HepG2 (cell line): ENCODE data around the gene CYBC1. TPM values are rescaled to one million over a fixed set of nuclear protein-coding genes. Genes with fewer than 3 reads are reported as not detected.

Experiments used
- CBX2 ChIP-seq, 2 experiments: fragments of 200-600 bp in 1 of 2; sonication (generic); formaldehyde crosslinking in 1 of 2; IDR thresholded peaks; 2 replicates each; pipeline versions ENCODE4 v1.7.0 to v1.8.1; 2018 to 2022; ENCODE audit warnings: low read depth in 2 of 2, low read length in 1 of 2, mild to moderate bottlenecking in 1 of 2, missing genetic modification reagents in 1 of 2
- IRF1 ChIP-seq: sonication (generic); formaldehyde crosslinking; IDR thresholded peaks from 2 replicates; pipeline ENCODE4 v1.4.0; 2020; ENCODE audit warnings: low read depth, mild to moderate bottlenecking, missing genetic modification reagents
- ISL2 ChIP-seq: sonication (generic); formaldehyde crosslinking; IDR thresholded peaks from 2 replicates; pipeline ENCODE4 v1.5.0; 2020; ENCODE audit warnings: missing genetic modification reagents
- PAX8 ChIP-seq: sonication (generic); formaldehyde crosslinking; IDR thresholded peaks from 2 replicates; pipeline ENCODE4 v1.8.0; 2022; ENCODE audit warnings: mild to moderate bottlenecking, missing genetic modification reagents, borderline replicate concordance
- SOX13 ChIP-seq, 3 experiments: fragments of 450-650 bp in 1 of 3; sonication (generic) in 1 of 3; formaldehyde crosslinking in 1 of 3; IDR thresholded peaks in 2 of 3; conservative IDR thresholded peaks in 1 of 3; 2 replicates each; pipeline versions ENCODE4 v1.5.0 to v1.6.1; 2016 to 2020; ENCODE audit warnings: antibody characterized with exemption in 1 of 3, mild to moderate bottlenecking in 1 of 3, missing compliant biosample characterization in 1 of 3, missing genetic modification reagents in 1 of 3, moderate library complexity in 1 of 3
- ZBTB38 ChIP-seq: sonication (generic); formaldehyde crosslinking; IDR thresholded peaks from 2 replicates; pipeline ENCODE4 v1.5.1; 2020; ENCODE audit warnings: mild to moderate bottlenecking, missing genetic modification reagents
- ZFX ChIP-seq: sonication (generic); formaldehyde crosslinking; IDR thresholded peaks from 2 replicates; pipeline ENCODE4 v1.4.0; 2020; ENCODE audit warnings: mild to moderate bottlenecking, low read depth, missing genetic modification reagents, moderate library complexity
- ZNF232 ChIP-seq: sonication (generic); formaldehyde crosslinking; IDR thresholded peaks from 2 replicates; pipeline ENCODE4 v1.4.0; 2020; ENCODE audit warnings: missing genetic modification reagents, borderline replicate concordance
- ZNF234 ChIP-seq: sonication (generic); formaldehyde crosslinking; conservative IDR thresholded peaks from 2 replicates; pipeline ENCODE4 v1.5.1; 2020; ENCODE audit warnings: mild to moderate bottlenecking, missing genetic modification reagents
- ZNF253 ChIP-seq: sonication (generic); formaldehyde crosslinking; IDR thresholded peaks from 2 replicates; pipeline ENCODE4 v1.8.0; 2022; ENCODE audit warnings: mild to moderate bottlenecking, missing genetic modification reagents, borderline replicate concordance
- ZNF337 ChIP-seq: sonication (generic); formaldehyde crosslinking; IDR thresholded peaks from 2 replicates; pipeline ENCODE4 v1.5.1; 2020; ENCODE audit warnings: missing genetic modification reagents, low read depth, mild to moderate bottlenecking, borderline replicate concordance
- ZNF503 ChIP-seq: sonication (generic); formaldehyde crosslinking; IDR thresholded peaks from 2 replicates; pipeline ENCODE4 v1.4.0; 2020; ENCODE audit warnings: missing genetic modification reagents
- polyA plus RNA-seq, 8 experiments: library from polyadenylated mRNA; depleted of rRNA in 3 of 8; stranded (reverse) in 7 of 8; unstranded in 1 of 8; fragments of >200 nt; fragmentation: Illumina TruSeq in 4 of 8; extraction: Trizol in 4 of 8; gene quantifications; 2 replicates each; pipeline versions ENCODE4 v1.2.1 to v1.2.3, GENCODE V29; 2011 to 2016; ENCODE audit warnings: low read depth in 4 of 8, missing spikeins in 1 of 8, mixed read lengths in 1 of 8; ENCODE audit not compliant: insufficient read depth in 1 of 8
- total RNA-seq, 5 experiments: library from RNA; depleted of rRNA; stranded (reverse); fragments of >200 nt; fragmentation: Illumina TruSeq; extraction: Trizol; gene quantifications; 2 replicates each; pipeline ENCODE4 v1.2.3, GENCODE V29; 2016; ENCODE audit warnings: low read depth in 1 of 5
- TF ChIP-seq, protein P1 (sequence below): sonication (generic); formaldehyde crosslinking; conservative IDR thresholded peaks from 2 replicates; pipeline ENCODE4 v1.4.0; 2020; ENCODE audit warnings: missing genetic modification reagents
- TF ChIP-seq, protein P2 (sequence below): sonication (generic); formaldehyde crosslinking; IDR thresholded peaks from 2 replicates; pipeline ENCODE4 v1.8.0; 2022; ENCODE audit warnings: low read depth, missing genetic modification reagents
- TF ChIP-seq, protein P3 (sequence below): sonication (generic); formaldehyde crosslinking; IDR thresholded peaks from 2 replicates; pipeline ENCODE4 v1.4.0; 2020; ENCODE audit warnings: missing genetic modification reagents, borderline replicate concordance

The CYBC1 gene
- total and polyA plus RNA-seq, 2 of the 13 experiments (the other 11 are each of a cell fraction or from before 2014, with no cell fraction given): 43.4 to 44.1 TPM

- TF ChIP-seq ZNF503 (CRISPR knock-in tag) (no peak), ZNF337 (CRISPR knock-in tag) (no peak; the same call in 1 of the 2 replicates), ZBTB38 (CRISPR knock-in tag) (peak; percentile 87; the same call in 1 of the 2 replicates), ZNF253 (0 out of 2 replicates have a peak, but pooled peaks have one; percentile 43), ZNF234 (CRISPR knock-in tag) (no peak), ISL2 (0 out of 2 replicates have a peak, but pooled peaks have one; percentile 1), CBX2 (IDR thresholded peaks at IDR 0.05; ENCODE audit: low read depth, low read length) (no peak), CBX2 (CRISPR knock-in tag; IDR thresholded peaks at IDR 0.05; ENCODE audit: low read depth) (no peak), ZNF232 (CRISPR knock-in tag) (peak; percentile 7; the same call in 1 of the 2 replicates), IRF1 (CRISPR knock-in tag) (no peak), SOX13 (IDR thresholded peaks at IDR 0.05) (no peak), SOX13 (CRISPR knock-in tag; conservative IDR thresholded peaks at IDR 0.05 in 1 of 2, IDR thresholded peaks at IDR 0.05 in 1 of 2) (no peak; a peak in 1 of 4 replicates), ZFX (CRISPR knock-in tag) (peak; percentile 99), PAX8 (CRISPR knock-in tag) (0 out of 2 replicates have a peak, but pooled peaks have one; percentile 41)
- TF ChIP-seq, protein P1, sequence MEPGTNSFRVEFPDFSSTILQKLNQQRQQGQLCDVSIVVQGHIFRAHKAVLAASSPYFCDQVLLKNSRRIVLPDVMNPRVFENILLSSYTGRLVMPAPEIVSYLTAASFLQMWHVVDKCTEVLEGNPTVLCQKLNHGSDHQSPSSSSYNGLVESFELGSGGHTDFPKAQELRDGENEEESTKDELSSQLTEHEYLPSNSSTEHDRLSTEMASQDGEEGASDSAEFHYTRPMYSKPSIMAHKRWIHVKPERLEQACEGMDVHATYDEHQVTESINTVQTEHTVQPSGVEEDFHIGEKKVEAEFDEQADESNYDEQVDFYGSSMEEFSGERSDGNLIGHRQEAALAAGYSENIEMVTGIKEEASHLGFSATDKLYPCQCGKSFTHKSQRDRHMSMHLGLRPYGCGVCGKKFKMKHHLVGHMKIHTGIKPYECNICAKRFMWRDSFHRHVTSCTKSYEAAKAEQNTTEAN (CRISPR knock-in tag): peak; percentile 82
- TF ChIP-seq, protein P2, sequence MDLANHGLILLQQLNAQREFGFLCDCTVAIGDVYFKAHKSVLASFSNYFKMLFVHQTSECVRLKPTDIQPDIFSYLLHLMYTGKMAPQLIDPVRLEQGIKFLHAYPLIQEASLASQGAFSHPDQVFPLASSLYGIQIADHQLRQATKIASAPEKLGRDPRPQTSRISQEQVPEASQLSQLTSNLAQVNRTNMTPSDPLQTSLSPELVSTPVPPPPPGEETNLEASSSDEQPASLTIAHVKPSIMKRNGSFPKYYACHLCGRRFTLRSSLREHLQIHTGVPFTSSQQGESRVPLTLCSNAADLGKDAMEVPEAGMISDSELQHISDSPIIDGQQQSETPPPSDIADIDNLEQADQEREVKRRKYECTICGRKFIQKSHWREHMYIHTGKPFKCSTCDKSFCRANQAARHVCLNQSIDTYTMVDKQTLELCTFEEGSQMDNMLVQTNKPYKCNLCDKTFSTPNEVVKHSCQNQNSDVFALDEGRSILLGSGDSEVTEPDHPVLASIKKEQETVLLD: peak; percentile 95
- TF ChIP-seq, protein P3, sequence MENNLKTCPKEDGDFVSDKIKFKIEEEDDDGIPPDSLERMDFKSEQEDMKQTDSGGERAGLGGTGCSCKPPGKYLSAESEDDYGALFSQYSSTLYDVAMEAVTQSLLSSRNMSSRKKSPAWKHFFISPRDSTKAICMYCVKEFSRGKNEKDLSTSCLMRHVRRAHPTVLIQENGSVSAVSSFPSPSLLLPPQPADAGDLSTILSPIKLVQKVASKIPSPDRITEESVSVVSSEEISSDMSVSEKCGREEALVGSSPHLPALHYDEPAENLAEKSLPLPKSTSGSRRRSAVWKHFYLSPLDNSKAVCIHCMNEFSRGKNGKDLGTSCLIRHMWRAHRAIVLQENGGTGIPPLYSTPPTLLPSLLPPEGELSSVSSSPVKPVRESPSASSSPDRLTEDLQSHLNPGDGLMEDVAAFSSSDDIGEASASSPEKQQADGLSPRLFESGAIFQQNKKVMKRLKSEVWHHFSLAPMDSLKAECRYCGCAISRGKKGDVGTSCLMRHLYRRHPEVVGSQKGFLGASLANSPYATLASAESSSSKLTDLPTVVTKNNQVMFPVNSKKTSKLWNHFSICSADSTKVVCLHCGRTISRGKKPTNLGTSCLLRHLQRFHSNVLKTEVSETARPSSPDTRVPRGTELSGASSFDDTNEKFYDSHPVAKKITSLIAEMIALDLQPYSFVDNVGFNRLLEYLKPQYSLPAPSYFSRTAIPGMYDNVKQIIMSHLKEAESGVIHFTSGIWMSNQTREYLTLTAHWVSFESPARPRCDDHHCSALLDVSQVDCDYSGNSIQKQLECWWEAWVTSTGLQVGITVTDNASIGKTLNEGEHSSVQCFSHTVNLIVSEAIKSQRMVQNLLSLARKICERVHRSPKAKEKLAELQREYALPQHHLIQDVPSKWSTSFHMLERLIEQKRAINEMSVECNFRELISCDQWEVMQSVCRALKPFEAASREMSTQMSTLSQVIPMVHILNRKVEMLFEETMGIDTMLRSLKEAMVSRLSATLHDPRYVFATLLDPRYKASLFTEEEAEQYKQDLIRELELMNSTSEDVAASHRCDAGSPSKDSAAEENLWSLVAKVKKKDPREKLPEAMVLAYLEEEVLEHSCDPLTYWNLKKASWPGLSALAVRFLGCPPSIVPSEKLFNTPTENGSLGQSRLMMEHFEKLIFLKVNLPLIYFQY (CRISPR knock-in tag): no peak
These were observed 32.3 kb downstream of the CYBC1 start, which contains the start of the genes HEXD and OGFOD3 (continued) for GRCh38 chr17:82418001-82418986.
